ENCODE data around the gene HBP1. TPM values are rescaled to one million over a fixed set of nuclear protein-coding genes. Genes with fewer than 3 reads are reported as not detected.

Gene HBP1
- total RNA-seq, 4 donors from 2014 or later, result 144 to 232 (median 192) TPM

DNA sequence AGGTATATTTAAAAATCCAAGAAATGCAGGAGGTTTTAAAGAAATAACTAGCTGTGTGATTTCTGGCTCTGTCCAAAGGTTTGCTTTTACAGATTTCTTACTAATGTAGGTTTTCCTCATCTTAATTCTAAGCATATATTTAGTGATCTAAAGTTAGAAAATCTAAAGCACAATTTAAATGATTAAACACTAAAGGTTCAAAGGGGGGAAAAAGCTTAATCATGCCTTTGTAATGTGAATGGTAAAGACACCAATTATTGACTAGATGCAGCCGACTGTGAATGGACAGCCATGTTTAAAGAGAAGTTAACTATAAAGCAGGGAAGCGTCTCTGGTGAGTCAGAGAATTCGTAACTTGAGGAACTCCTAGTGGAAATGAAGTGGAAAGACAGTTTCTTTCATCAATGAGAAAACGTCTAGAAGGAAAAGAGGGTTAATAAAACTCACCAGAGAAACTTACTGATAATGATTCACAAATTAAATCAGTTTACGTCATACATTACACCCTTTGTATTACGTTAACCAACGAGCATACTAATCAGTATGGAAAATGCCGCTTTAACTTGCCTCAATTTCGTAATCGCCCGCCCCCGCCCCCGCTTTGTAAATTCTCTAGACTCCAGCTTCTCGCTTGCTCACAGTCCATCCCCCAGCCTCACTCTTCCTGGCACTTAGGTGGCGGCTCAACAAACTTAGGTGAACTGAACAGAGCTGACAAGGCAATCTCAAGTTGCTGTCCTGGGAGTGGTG, 1.1 kb upstream of the HBP1 start:
- peak in 1 of 2 donors; percentile 35 for DNase-seq (ENCODE audit: low spot score in 2 of 2)
- intact Hi-C loops (cut with DNase I; ENCODE audit: low total_unique reads), result no loop called here
- H3K4me3 ChIP-seq (ENCODE audit: low read depth, poor library complexity, severe bottlenecking), result peak overlapping the region; percentile 25
- WGBS, 2 donors, result 0 to 1% methylated on average over 15 of the region's 15 CpGs
- TF ChIP-seq, protein P1, sequence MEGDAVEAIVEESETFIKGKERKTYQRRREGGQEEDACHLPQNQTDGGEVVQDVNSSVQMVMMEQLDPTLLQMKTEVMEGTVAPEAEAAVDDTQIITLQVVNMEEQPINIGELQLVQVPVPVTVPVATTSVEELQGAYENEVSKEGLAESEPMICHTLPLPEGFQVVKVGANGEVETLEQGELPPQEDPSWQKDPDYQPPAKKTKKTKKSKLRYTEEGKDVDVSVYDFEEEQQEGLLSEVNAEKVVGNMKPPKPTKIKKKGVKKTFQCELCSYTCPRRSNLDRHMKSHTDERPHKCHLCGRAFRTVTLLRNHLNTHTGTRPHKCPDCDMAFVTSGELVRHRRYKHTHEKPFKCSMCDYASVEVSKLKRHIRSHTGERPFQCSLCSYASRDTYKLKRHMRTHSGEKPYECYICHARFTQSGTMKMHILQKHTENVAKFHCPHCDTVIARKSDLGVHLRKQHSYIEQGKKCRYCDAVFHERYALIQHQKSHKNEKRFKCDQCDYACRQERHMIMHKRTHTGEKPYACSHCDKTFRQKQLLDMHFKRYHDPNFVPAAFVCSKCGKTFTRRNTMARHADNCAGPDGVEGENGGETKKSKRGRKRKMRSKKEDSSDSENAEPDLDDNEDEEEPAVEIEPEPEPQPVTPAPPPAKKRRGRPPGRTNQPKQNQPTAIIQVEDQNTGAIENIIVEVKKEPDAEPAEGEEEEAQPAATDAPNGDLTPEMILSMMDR (IDR thresholded peaks at IDR 0.05), result peak in 1 of 3 donors; percentile 28
- TF ChIP-seq POLR2A (IDR thresholded peaks at IDR 0.05), result no peak

DNA sequence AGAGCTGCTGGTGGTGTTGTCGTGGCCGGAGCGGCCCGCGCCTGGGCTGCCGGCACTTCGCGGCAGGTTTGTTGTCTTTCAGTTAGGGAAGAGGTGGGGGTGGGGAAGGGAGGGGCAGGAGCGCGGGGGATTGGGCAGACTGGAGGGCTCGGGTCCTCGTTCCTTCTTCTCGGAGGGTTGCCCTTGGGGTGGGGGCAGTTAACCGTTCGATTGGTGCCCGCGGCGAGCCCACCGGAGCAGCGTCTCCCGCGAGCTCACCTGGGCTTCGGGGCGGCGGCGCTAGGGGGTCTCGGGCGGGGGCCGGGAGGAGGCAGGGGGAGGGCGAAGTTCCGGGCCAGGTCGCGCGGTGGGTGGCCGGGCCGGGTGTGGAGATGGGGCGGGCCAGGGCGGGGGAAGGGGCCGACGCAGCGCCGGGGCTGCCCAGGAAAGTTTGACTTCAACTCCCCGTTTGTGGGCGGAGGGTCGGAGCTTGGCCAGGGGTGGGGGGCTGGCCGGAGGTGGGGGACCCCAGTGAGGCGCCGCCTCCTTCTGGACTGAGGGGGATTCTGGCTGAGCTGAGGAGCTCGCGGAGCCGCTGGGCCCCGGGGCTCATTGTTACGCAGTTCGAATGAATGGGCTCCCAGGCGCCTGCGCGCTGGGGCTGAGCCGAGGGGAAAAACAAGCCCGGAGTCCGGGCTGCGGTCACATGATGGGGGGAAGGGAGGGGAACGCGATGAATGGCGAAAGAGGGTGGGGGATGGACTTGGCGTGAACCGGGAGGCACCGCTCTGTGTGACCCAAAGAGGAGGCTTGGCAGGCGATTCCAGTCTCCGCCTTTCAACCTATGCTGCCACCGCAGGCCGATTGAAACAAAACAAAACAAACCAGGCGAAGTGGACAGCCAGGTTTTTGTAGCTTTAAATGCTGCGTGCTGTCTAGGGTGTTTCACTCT, 582 bp downstream of the HBP1 start:
- TF ChIP-seq, protein P1 (IDR thresholded peaks at IDR 0.05), result no peak
- no peak for TF ChIP-seq POLR2A (IDR thresholded peaks at IDR 0.05)
- 0% methylated on average over 54 to 58 of the region's 73 CpGs for WGBS, 2 donors
- H3K4me3 ChIP-seq (ENCODE audit: low read depth, poor library complexity, severe bottlenecking), result peak overlapping the region; percentile 92
- peak; percentile 97 to 99 for DNase-seq (ENCODE audit: low spot score in 2 of 2)
- intact Hi-C loops (cut with DNase I; ENCODE audit: low total_unique reads), result no loop called here

DNA sequence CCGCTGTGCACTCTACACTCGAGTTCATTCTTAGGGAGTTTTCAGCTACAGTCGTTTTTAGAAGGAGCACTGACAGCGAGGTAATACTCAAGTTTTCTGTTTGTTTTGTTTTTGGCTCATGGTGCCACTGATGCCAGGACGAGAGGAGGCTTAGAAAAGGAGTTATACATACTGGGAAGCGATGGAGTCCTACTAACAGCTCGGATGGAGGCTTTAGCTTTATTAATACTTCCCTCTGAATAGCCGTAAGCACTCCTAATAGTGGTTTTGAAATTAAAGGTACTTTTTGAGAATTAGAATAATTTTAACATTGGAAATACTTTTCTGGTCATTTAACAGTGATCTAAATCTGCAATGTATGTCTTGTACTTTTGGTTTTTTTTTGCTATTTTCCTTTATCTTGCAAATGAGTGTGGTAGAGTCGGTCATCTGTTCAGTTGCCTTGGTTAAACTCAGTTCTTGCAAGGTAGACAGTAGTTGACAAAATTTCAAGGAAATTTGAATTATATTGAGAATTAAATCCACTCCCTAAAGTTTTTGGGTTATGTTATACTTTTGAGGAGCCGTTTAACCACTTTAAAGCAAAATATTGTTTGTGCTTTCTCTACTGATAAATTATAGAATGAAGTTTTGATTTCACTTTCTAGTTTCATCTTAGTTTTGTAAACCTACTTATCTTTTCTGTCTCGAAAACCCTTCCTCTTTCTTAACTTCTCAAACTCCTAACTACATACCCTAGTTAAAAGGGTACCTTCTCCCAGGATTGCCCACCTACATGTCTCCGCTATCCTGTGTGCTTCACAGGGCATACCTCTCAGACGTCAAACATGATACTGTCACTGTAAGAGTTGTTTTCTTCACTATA, 1.5 kb downstream of the HBP1 start:
- TF ChIP-seq POLR2A (IDR thresholded peaks at IDR 0.05), result no peak
- TF ChIP-seq, protein P1 (IDR thresholded peaks at IDR 0.05), result no peak
- H3K4me3 ChIP-seq (ENCODE audit: low read depth, poor library complexity, severe bottlenecking), result peak overlapping the region; percentile 92
- 10 to 12% methylated on average over 13 of the region's 13 CpGs for WGBS, 2 donors
- DNase-seq (ENCODE audit: low spot score in 2 of 2), result no peak
- intact Hi-C loops (cut with DNase I; ENCODE audit: low total_unique reads), result no loop called here

DNA sequence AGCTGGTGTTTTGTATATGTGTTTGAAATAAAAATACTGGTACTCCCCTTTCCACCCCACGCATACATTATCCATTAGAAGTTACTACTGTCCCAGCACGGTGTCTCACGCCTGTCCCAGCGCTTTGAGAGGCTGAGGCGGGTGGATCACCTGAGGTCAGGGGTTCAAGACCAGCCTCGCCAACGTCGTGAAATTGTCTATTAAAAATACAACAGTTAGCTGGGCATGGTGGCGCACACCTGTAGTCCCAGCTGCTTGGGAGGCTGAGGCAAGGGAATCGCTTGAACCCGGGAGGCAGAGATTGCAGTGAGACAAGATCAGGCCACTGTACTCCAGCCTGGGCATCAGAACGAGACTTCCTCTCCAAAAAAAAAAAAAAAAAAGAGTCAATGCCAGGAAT, 2.7 kb downstream of the HBP1 start:
- intact Hi-C loops (cut with DNase I; ENCODE audit: low total_unique reads), result no loop called here
- TF ChIP-seq POLR2A (IDR thresholded peaks at IDR 0.05), result no peak
- TF ChIP-seq, protein P1 (IDR thresholded peaks at IDR 0.05), result no peak
- no peak overlapping the region for H3K4me3 ChIP-seq (ENCODE audit: low read depth, poor library complexity, severe bottlenecking)
- no peak for DNase-seq (ENCODE audit: low spot score in 2 of 2)
- WGBS, 2 donors, result 86 to 90% methylated on average over 12 of the region's 12 CpGs

DNA sequence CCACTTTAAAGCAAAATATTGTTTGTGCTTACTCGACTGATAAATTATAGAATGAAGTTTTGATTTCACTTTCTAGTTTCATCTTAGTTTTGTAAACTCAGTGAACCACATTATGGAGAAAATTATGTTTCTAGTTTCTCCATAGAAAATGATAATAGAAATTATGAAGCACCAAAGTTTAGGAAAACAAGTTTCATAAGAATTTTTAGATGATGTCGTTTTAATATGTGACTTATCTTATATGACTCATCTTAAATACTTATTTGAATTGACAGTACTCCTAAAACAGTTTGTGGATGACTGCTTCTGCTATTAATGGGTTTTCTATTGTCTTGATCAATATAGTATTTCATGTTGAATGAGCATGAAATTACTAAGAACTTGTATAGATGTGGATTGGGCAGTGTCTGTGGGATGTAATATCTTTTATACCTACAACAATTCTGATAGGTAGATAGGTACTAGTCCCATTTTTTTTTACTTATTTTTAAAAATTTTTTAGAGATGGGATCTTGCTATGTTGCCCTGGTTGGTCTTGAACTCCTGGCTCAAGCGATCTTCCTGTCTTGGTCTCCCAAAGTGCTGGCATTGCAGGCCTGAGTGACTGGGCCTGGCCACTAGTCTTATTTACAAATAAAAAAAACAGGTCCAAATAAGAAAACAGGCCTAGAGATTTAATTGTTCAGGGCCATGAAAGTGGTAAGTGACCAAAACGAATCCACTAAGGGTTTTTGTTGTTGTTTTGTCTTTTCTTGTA, 3.7 kb downstream of the HBP1 start:
- intact Hi-C loops (cut with DNase I; ENCODE audit: low total_unique reads), result no loop called here
- no peak for TF ChIP-seq POLR2A (IDR thresholded peaks at IDR 0.05)
- TF ChIP-seq, protein P1 (IDR thresholded peaks at IDR 0.05), result no peak
- no peak for DNase-seq (ENCODE audit: low spot score in 2 of 2)
- H3K4me3 ChIP-seq (ENCODE audit: low read depth, poor library complexity, severe bottlenecking), result no peak overlapping the region
- WGBS, 2 donors, result 66 to 71% methylated on average over 4 of the region's 4 CpGs

All from lower leg skin (tissue), 4 donors.